HAP-1 (cell line): Measurements from ENCODE around the gene MYH9.

ENCODE experiments used
- DNase-seq, 2 experiments: peaks; one replicate each; pipeline ENCODE4 v3.0.0-alpha.2; 2016 to 2020; ENCODE audit warnings: low spot score in 2 of 2
- H3K27me3 ChIP-seq: fragments of 250-450 bp; sonication (Bioruptor Pico); 2 replicates; pipeline ENCODE4 v1.5.1; 2020; ENCODE audit warnings: low read depth, mild to moderate bottlenecking, moderate library complexity
- H3K36me3 ChIP-seq: fragments of 250-450 bp; sonication (Bioruptor Pico); replicated peaks from 2 replicates; pipeline ENCODE4 v1.5.1; 2020; ENCODE audit warnings: mild to moderate bottlenecking
- H3K4me1 ChIP-seq: fragments of 250-450 bp; sonication (Bioruptor Pico); 2 replicates; pipeline ENCODE4 v1.5.1; 2020; ENCODE audit warnings: mild to moderate bottlenecking
- H3K4me3 ChIP-seq: fragments of 250-450 bp; sonication (Bioruptor Pico); 2 replicates; pipeline ENCODE4 v1.5.1; 2020; ENCODE audit warnings: mild to moderate bottlenecking, moderate library complexity
- H3K9me3 ChIP-seq: fragments of 250-450 bp; sonication (Bioruptor Pico); 2 replicates; pipeline ENCODE4 v1.5.1; 2020; ENCODE audit warnings: mild to moderate bottlenecking, moderate library complexity
- in situ Hi-C: fragments of 300-500 bp; cut with MboI; formaldehyde crosslinking; loops from 3 replicates; pipeline ENCODE4 v1.14.3; 2020; ENCODE audit warnings: low sequenced_read_pairs, inconsistent platforms, mixed read lengths

The MYH9 gene

GRCh38 chr22:36349726-36350125 is 38.0 kb downstream of the MYH9 start:
- Histone ChIP-seq H3K27me3 (no peaks in the 10 kb centered on the region), H3K4me1 (0 out of 2 replicates have a peak, but pooled peaks cover 4% of the 10 kb centered on the region)
- no peak for DNase-seq

GRCh38 chr22:36348760-36349159 is 39.0 kb downstream of the MYH9 start:
- no peaks in the 10 kb centered on the region for H3K9me3 ChIP-seq
- H3K4me3 ChIP-seq = no peak overlapping the region
- in situ Hi-C loops = no loop called here
- no peak for DNase-seq
- peaks cover 26% of the 10 kb centered on the region for H3K36me3 ChIP-seq
- H3K27me3 ChIP-seq = no peaks in the 10 kb centered on the region
- H3K4me1 ChIP-seq = 0 out of 2 replicates have a peak, but pooled peaks cover 4% of the 10 kb centered on the region

More at GRCh38 chr22:36349726-36350125, 38.0 kb downstream of the MYH9 start:
- Histone ChIP-seq H3K9me3 (no peaks in the 10 kb centered on the region), H3K36me3 (peaks cover 23% of the 10 kb centered on the region), H3K4me3 (no peak overlapping the region)
- in situ Hi-C loops = no loop called here

- peaks cover 32% of the 10 kb centered on the region for H3K36me3 ChIP-seq
- in situ Hi-C loops = no loop called here
- DNase-seq = no peak
Observed at GRCh38 chr22:36347094-36347493, 40.7 kb downstream of the MYH9 start.

GRCh38 chr22:36344106-36344827 is 43.5 kb downstream of the MYH9 start:
- Histone ChIP-seq H3K36me3 (peaks cover 60% of the 10 kb centered on the region), H3K4me1 (no peaks in the 10 kb centered on the region), H3K27me3 (no peaks in the 10 kb centered on the region), H3K4me3 (no peak overlapping the region), H3K9me3 (no peaks in the 10 kb centered on the region)
- no peak for DNase-seq
- in situ Hi-C loops = no loop called here

More at GRCh38 chr22:36347094-36347493, 40.7 kb downstream of the MYH9 start:
- H3K27me3 ChIP-seq = no peaks in the 10 kb centered on the region
- H3K9me3 ChIP-seq = no peaks in the 10 kb centered on the region
- H3K4me1 ChIP-seq = 0 out of 2 replicates have a peak, but pooled peaks cover 4% of the 10 kb centered on the region
- no peak overlapping the region for H3K4me3 ChIP-seq

GRCh38 chr22:36343720-36344105 is 44.1 kb downstream of the MYH9 start:
- DNase-seq = no peak
- peaks cover 61% of the 10 kb centered on the region for H3K36me3 ChIP-seq
- no peaks in the 10 kb centered on the region for H3K9me3 ChIP-seq
- no peaks in the 10 kb centered on the region for H3K27me3 ChIP-seq
- no peaks in the 10 kb centered on the region for H3K4me1 ChIP-seq
- H3K4me3 ChIP-seq = no peak overlapping the region
- in situ Hi-C loops = no loop called here

- DNase-seq = no peak
- H3K4me3 ChIP-seq = no peak overlapping the region
- in situ Hi-C loops = no loop called here
- H3K4me1 ChIP-seq = no peaks in the 10 kb centered on the region
- no peaks in the 10 kb centered on the region for H3K9me3 ChIP-seq
- H3K36me3 ChIP-seq = peaks cover 61% of the 10 kb centered on the region
- no peaks in the 10 kb centered on the region for H3K27me3 ChIP-seq
Observed at GRCh38 chr22:36343070-36343719, 44.6 kb downstream of the MYH9 start.

- in situ Hi-C loops = no loop called here
- no peak overlapping the region for H3K4me3 ChIP-seq
- H3K27me3 ChIP-seq = no peaks in the 10 kb centered on the region
- no peak for DNase-seq
- H3K36me3 ChIP-seq = peaks cover 65% of the 10 kb centered on the region
- no peaks in the 10 kb centered on the region for H3K4me1 ChIP-seq
- H3K9me3 ChIP-seq = no peaks in the 10 kb centered on the region
Observed at GRCh38 chr22:36341640-36342041, 46.1 kb downstream of the MYH9 start.

- no peak for DNase-seq
- in situ Hi-C loops = no loop called here
- no peak overlapping the region for H3K4me3 ChIP-seq
- no peaks in the 10 kb centered on the region for H3K27me3 ChIP-seq
- peaks cover 68% of the 10 kb centered on the region for H3K36me3 ChIP-seq
- no peaks in the 10 kb centered on the region for H3K9me3 ChIP-seq
- H3K4me1 ChIP-seq = no peaks in the 10 kb centered on the region
Observed at GRCh38 chr22:36340621-36341020, 47.1 kb downstream of the MYH9 start.

GRCh38 chr22:36339171-36340065 is 48.3 kb downstream of the MYH9 start:
- DNase-seq = no peak
- in situ Hi-C loops = no loop called here
- H3K9me3 ChIP-seq = no peaks in the 10 kb centered on the region
- H3K36me3 ChIP-seq = peaks cover 80% of the 10 kb centered on the region
- no peaks in the 10 kb centered on the region for H3K4me1 ChIP-seq
- no peak overlapping the region for H3K4me3 ChIP-seq
- H3K27me3 ChIP-seq = no peaks in the 10 kb centered on the region

GRCh38 chr22:36337365-36338130 is 50.2 kb downstream of the MYH9 start:
- Histone ChIP-seq H3K9me3 (no peaks in the 10 kb centered on the region), H3K4me3 (no peak overlapping the region), H3K4me1 (no peaks in the 10 kb centered on the region), H3K36me3 (peaks cover 75% of the 10 kb centered on the region), H3K27me3 (no peaks in the 10 kb centered on the region)
- in situ Hi-C loops = no loop called here
- no peak for DNase-seq

- Histone ChIP-seq H3K4me3 (no peak overlapping the region), H3K36me3 (peaks cover 73% of the 10 kb centered on the region), H3K9me3 (no peaks in the 10 kb centered on the region), H3K4me1 (no peaks in the 10 kb centered on the region), H3K27me3 (no peaks in the 10 kb centered on the region)
- no peak for DNase-seq
- in situ Hi-C loops = no loop called here
Observed at GRCh38 chr22:36336246-36337182, 51.3 kb downstream of the MYH9 start.

- Histone ChIP-seq H3K4me1 (no peaks in the 10 kb centered on the region), H3K27me3 (no peaks in the 10 kb centered on the region), H3K9me3 (no peaks in the 10 kb centered on the region), H3K36me3 (peaks cover 72% of the 10 kb centered on the region), H3K4me3 (no peak overlapping the region)
- in situ Hi-C loops = no loop called here
- DNase-seq = no peak
Observed at GRCh38 chr22:36335621-36336020, 52.1 kb downstream of the MYH9 start.
